IPS DF 6.9 (cell line): ENCODE measurements around the gene FOXK1.

Source experiments
- DNase-seq: peaks from one replicate; pipeline ENCODE4 v3.0.0-alpha.2; 2013; ENCODE audit warnings: low read depth, low spot score
- H3K27ac ChIP-seq: one replicate; pipeline ENCODE4 v1.5.1; 2013; ENCODE audit warnings: low read length, control low read depth
- H3K27me3 ChIP-seq: 2 replicates; pipeline ENCODE4 v1.6.1; 2013; ENCODE audit warnings: mild to moderate bottlenecking, low read length; ENCODE audit not compliant: control insufficient read depth, insufficient read depth
- H3K36me3 ChIP-seq: 2 replicates; pipeline ENCODE4 v1.6.1; 2013; ENCODE audit warnings: low read length; ENCODE audit not compliant: control insufficient read depth, insufficient read depth
- H3K4me1 ChIP-seq: 2 replicates; pipeline ENCODE4 v1.6.1; 2013; ENCODE audit warnings: low read length; ENCODE audit not compliant: control insufficient read depth, insufficient read depth
- H3K4me3 ChIP-seq: 2 replicates; pipeline ENCODE4 v1.5.1; 2013; ENCODE audit warnings: mild to moderate bottlenecking, low read length
- H3K9me3 ChIP-seq: 2 replicates; pipeline ENCODE4 v1.6.1; 2013; ENCODE audit warnings: low read length, inconsistent platforms; ENCODE audit not compliant: control insufficient read depth, insufficient read depth
- whole genome bisulfite sequencing: extraction: QIAGEN DNeasy Blood & Tissue Kit; methylation state at CpG from one replicate; pipeline ENCODE4 v1.1.7; 2013; ENCODE audit warnings: mixed read lengths, missing lambda C conversion rate; ENCODE audit not compliant: insufficient read length, insufficient coverage; 5-methylcytosine and 5-hydroxymethylcytosine counted together

The FOXK1 gene

GRCh38 chr7:4711634-4712033 lies 29.5 kb downstream of the FOXK1 start:
- Histone ChIP-seq H3K36me3 (no peaks in the 10 kb centered on the region), H3K4me1 (no peaks in the 10 kb centered on the region), H3K4me3 (no peak overlapping the region), H3K27me3 (peaks cover 35% of the 10 kb centered on the region), H3K9me3 (no peaks in the 10 kb centered on the region), H3K27ac (no peak overlapping the region)
- WGBS: no CpG with 5 or more reads among the region's 18 CpGs
- no peak for DNase-seq

DNA sequence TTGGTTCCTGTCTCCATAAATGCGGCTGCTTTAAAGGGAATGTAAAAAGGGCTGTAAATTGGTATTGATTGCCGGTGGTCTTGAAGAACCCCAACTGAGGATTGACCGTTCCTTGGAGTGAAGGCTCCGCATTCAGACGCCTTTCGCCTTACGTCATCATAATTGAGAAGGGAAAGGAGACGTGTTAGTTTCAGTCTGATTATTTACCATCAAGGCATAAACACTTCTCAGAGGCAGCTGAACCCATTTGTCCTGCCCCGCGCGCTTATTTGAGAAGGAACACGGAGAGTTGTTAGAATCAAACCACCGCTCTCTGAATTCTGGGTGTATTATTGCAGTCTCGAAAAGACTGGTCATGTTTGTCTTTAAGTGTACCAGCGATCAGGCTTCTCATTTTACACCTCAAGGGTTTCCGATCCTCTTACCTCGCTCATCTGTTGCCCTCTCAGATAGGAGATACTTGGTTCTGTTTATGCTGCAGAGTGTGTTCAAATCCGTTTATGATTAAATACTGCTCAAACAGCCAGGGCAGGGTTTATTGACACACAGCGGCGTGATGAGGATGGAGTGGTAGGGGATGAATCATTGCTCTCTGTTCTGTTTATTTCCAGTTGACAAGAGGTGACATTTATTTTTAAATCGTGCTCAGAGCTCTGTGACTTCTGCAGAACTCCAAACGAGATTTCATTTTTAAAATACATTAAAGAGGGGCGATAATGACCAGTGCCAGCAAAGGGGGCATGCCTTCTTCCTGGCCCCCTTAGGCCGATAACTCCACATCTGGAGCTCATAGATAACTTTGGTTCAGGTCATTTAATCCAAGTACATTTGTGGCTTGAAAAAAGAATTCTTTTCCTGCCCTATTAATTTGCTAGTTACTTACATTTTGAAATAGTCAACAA lies 30.4 kb downstream of the FOXK1 start:
- Histone ChIP-seq H3K4me1 (no peaks in the 10 kb centered on the region), H3K9me3 (no peaks in the 10 kb centered on the region), H3K4me3 (no peak overlapping the region), H3K36me3 (no peaks in the 10 kb centered on the region), H3K27me3 (peaks cover 32% of the 10 kb centered on the region), H3K27ac (no peak overlapping the region)
- DNase-seq: no peak
- no CpG with 5 or more reads among the region's 24 CpGs for WGBS

GRCh38 chr7:4713183-4713784 lies 31.2 kb downstream of the FOXK1 start:
- Histone ChIP-seq H3K4me3 (no peak overlapping the region), H3K9me3 (no peaks in the 10 kb centered on the region), H3K27ac (no peak overlapping the region), H3K36me3 (no peaks in the 10 kb centered on the region), H3K27me3 (peaks cover 32% of the 10 kb centered on the region), H3K4me1 (no peaks in the 10 kb centered on the region)
- no CpG with 5 or more reads among the region's 27 CpGs for WGBS
- no peak for DNase-seq

DNA sequence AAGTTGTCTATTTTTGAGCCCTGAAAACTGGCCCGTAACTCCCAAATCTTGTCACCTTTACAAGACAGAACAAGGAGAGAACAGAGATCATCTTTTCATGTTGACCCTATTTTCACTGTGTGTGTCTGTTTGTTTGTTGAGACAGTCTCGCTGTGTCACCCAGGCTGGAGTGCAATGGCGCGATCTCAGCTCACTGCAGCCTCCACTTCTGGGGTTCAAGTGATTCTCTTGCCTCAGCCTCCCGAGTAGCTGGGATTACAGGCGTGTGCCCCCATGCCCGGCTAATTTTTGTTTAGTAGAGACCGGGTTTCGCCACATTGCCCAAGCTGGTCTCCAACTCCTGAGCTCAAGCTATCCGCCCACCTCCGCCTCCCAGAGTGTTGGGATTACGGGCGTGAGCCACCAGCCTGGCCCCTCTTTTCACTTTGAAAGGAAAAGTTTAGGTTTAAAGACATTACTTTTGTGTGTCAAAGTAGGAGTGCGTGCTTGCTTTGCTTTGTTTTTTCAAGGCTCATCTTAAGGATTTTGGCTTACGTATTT lies 32.1 kb downstream of the FOXK1 start:
- Histone ChIP-seq H3K27me3 (peaks cover 24% of the 10 kb centered on the region), H3K9me3 (no peaks in the 10 kb centered on the region), H3K36me3 (no peaks in the 10 kb centered on the region), H3K27ac (no peak overlapping the region), H3K4me3 (no peak overlapping the region), H3K4me1 (no peaks in the 10 kb centered on the region)
- DNase-seq: no peak
- WGBS: no CpG with 5 or more reads among the region's 15 CpGs

DNA sequence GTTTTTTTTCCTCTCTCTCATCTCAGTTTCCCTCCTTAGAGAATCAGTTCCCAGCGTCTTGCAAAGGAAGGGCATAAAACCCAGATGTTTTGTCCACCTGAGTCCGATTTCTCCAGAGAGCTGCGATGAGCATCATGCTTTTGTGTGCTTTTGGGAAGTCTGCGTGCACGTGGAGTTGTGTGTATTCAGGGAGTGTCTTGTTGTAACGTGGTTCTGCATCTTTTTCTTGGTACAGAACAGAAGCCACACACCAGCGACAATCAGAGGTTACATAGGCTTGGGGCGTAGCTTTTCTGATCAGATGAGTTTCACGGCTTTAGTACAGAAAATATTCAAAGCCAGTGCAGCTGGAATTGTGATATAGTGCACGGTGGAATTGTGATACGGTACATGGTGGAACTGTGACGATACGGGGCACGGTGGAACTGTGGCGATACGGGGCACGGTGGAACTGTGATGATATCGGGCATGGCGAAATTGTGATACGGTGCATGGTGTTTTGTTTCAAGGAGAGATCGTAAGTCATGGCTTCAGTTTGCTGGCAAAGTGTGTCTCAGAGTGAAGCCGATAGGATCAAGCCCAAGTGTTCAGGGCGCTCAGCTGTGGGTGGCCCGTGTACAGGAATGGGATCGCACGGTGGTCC lies 32.8 kb downstream of the FOXK1 start:
- no peaks in the 10 kb centered on the region for H3K4me1 ChIP-seq
- H3K36me3 ChIP-seq: no peaks in the 10 kb centered on the region
- no peak overlapping the region for H3K27ac ChIP-seq
- H3K27me3 ChIP-seq: peaks cover 18% of the 10 kb centered on the region
- no peak for DNase-seq
- no CpG with 5 or more reads among the region's 26 CpGs for WGBS
- H3K4me3 ChIP-seq: no peak overlapping the region
- H3K9me3 ChIP-seq: no peaks in the 10 kb centered on the region

GRCh38 chr7:4715410-4715776 lies 33.3 kb downstream of the FOXK1 start:
- Histone ChIP-seq H3K9me3 (no peaks in the 10 kb centered on the region), H3K4me3 (no peak overlapping the region), H3K27ac (no peak overlapping the region), H3K36me3 (no peaks in the 10 kb centered on the region), H3K27me3 (peaks cover 13% of the 10 kb centered on the region), H3K4me1 (no peaks in the 10 kb centered on the region)
- DNase-seq: no peak
- no CpG with 5 or more reads among the region's 13 CpGs for whole genome bisulfite sequencing

DNA sequence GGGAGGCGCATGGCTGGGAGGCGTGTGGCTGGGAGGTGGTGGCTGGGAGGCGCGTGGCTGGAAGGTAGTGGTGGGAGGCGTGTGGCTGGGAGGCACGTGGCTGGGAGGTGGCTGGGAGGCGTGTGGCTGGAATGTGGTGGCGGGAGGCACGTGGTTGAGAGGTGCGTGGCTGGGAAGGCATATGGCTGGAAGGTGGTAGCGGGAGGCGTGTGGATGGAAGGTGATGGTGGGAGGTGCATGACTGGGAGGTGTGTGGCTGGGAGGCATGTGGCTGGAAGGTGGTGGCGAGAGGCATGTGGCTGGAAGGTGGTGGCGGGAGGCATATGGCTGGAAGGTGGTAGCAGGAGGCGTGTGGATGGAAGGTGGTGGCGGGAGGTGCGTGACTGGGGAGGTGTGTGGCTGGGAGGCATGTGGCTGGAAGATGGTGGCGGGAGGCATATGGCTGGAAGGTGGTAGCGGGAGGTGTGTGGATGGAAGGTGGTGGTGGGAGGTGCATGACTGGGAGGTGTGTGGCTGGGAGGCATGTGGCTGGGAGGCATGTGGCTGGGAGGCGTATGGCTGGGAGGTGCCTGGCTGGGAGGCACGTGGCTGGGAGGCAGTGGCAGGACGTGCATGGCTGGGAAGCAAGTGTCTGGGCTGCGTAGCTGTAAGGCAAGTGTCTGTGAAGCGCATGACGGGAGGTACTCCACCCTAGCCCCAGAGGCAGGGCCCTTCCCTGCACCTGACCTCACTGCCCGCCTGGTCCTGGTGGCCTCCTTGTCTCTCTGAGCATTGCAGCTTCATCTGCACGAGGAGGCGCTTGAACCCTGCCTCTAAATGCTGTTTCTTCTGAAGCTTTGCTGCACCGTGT lies 35.1 kb downstream of the FOXK1 start:
- Histone ChIP-seq H3K9me3 (no peaks in the 10 kb centered on the region), H3K4me3 (no peak overlapping the region), H3K27me3 (no peaks in the 10 kb centered on the region; the same call in 1 of the 2 replicates), H3K36me3 (no peaks in the 10 kb centered on the region), H3K27ac (no peak overlapping the region), H3K4me1 (no peaks in the 10 kb centered on the region)
- WGBS: no CpG with 5 or more reads among the region's 29 CpGs
- no peak for DNase-seq

DNA sequence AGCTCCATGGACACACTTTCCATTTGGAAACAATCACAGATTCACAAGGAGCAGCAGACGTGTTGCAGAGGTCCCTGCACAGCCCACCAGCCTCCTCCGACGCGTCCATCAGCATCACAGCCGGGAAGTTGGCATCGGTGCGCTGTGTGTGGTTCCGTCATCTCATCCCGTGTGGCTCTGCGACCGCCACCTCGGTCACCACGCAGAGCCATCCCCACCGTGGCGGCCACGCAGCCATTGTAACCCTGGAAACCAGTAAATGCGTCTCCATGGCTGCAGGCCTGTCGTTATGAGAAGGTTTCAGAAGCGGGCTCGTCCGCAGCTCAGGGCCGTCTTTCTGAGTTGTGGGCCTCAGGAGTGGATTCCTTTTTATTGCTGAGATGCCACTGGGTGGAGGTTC lies 36.0 kb downstream of the FOXK1 start:
- DNase-seq: no peak
- no CpG with 5 or more reads among the region's 22 CpGs for WGBS
- H3K36me3 ChIP-seq: no peaks in the 10 kb centered on the region

DNA sequence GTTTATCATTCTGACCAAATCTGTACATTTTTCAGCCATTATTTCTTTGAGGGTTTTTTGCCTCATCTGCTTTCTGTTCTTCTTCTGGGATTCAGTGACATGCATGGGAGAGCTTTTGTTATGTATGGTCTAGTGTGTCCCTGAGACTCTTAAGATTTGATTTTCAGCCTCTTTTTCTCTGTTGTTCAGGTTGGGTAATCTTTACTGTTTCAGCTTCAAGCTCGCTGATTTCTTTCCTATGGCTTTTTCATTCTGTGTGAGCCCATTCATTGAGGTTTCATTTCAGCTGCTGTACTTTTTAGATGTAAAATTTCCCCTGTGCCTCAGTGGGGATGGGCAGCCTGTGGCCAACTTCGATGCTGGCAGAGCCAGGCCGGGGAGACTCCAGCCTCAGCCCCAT lies 38.1 kb downstream of the FOXK1 start:
- Histone ChIP-seq H3K27ac (no peak overlapping the region), H3K4me3 (no peak overlapping the region)
- no CpG with 5 or more reads among the region's 3 CpGs for WGBS

More for the DNA sequence above, 36.0 kb downstream of the FOXK1 start:
- no peaks in the 10 kb centered on the region for H3K27me3 ChIP-seq
- no peaks in the 10 kb centered on the region for H3K9me3 ChIP-seq
- H3K4me1 ChIP-seq: no peaks in the 10 kb centered on the region
- no peak overlapping the region for H3K4me3 ChIP-seq
- H3K27ac ChIP-seq: no peak overlapping the region

DNA sequence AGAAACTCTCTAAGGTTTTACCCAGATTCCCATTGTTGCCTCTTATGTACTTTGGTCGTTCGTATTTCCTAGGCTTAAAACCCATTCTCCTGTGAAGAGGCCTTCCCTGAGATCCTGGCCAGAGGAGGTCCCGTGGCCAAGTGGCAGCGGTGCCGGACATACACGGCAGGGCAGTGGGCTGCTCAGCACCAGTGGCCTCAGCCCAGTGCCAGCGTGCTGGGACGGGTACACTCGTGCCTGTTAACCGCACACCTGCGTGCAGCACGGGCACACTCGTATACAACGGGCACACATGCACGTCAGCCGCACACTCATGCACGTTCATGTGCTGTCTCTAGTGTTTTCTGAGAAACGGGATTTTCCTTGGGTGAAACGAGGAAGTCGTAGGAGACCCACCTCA lies 40.2 kb downstream of the FOXK1 start:
- DNase-seq: no peak
- Histone ChIP-seq H3K27me3 (no peaks in the 10 kb centered on the region), H3K9me3 (no peaks in the 10 kb centered on the region), H3K4me1 (no peaks in the 10 kb centered on the region), H3K4me3 (no peak overlapping the region), H3K36me3 (no peaks in the 10 kb centered on the region), H3K27ac (no peak overlapping the region)
- no CpG with 5 or more reads among the region's 20 CpGs for WGBS

More for the DNA sequence above, 38.1 kb downstream of the FOXK1 start:
- no peaks in the 10 kb centered on the region for H3K36me3 ChIP-seq
- H3K9me3 ChIP-seq: no peaks in the 10 kb centered on the region
- no peak for DNase-seq
- H3K27me3 ChIP-seq: no peaks in the 10 kb centered on the region
- no peaks in the 10 kb centered on the region for H3K4me1 ChIP-seq
